ENCODE measurements around the gene SH2D3C.

DNA sequence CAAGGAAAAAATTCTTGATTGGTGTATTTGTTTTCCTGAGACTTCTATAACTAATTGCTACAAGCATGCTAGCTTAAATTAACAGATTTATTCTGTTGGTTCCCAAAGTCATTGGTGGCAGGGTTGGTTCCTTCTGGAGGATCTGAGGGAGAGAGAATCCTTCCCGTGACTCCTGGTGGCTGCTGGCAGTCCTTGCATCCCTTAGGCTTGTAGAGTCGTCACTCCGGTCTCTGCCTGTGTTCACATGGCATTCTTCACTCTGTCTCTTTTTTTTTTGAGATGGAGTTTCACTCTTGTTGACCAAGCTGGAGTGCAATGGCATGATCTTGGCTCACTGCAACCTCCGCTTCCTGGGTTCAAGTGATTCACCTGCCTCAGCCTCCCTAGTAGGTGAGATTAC is 12.6 kb upstream of the SH2D3C start:
- TF ChIP-seq GATA2 (IDR thresholded peaks at IDR 0.05; ENCODE audit: low read depth, low read length): no peak
- TF ChIP-seq GATA3 (IDR thresholded peaks at IDR 0.05; ENCODE audit: low read depth, low read length): no peak

All from SH-SY5Y (cell line).